ENCODE data around the gene SKA3.
A peak's percentile ranks its signal among the peaks of the same experiment; 100 is the strongest.

SKA3 gene

DNA sequence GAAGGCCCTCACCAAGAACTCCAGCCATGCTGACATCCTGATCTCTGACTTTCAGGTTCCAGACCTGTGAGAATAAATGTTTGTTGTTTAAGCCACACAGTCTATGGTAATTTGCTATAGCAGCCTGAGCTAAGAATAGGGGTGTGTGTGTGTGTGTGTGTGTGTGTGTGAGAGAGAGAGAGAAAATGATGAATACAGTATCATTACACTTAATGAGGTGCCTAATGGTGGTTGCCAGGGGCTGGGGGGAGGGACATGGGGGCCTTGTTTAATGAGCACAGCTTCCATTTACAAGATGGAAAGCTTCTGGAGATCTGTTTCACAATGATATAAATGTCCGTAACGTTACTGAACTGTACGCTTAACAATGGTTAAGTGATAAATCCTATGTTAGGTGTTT, 61.1 kb downstream of the SKA3 start:
- no peak for DNase-seq (ENCODE audit: low read depth)

GRCh38 chr13:21111546-21111945, 64.8 kb downstream of the SKA3 start:
- no peak for DNase-seq (ENCODE audit: low read depth)

GRCh38 chr13:21109168-21109567, 67.2 kb downstream of the SKA3 start:
- DNase-seq (ENCODE audit: low read depth) = no peak

DNA sequence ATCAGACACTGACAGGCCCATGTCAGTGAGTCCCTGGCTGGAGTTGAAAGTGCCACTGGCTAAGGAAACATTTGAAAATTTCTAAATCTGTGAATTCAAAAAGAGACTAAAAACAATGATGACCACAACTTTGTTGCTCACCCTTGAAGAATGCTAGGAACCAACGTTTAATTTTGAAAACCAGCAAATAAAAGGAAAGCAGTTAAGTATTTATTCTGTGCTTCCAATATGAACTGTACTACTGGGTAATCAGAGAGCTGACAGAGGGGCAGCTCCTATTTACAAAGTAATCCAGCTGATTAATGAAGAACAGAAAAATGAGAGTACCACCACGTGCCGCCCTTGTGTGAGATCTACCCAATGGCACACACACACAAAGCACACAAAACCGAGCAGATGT, 70.3 kb downstream of the SKA3 start:
- peak; percentile 80 for DNase-seq (ENCODE audit: low read depth)

DNA sequence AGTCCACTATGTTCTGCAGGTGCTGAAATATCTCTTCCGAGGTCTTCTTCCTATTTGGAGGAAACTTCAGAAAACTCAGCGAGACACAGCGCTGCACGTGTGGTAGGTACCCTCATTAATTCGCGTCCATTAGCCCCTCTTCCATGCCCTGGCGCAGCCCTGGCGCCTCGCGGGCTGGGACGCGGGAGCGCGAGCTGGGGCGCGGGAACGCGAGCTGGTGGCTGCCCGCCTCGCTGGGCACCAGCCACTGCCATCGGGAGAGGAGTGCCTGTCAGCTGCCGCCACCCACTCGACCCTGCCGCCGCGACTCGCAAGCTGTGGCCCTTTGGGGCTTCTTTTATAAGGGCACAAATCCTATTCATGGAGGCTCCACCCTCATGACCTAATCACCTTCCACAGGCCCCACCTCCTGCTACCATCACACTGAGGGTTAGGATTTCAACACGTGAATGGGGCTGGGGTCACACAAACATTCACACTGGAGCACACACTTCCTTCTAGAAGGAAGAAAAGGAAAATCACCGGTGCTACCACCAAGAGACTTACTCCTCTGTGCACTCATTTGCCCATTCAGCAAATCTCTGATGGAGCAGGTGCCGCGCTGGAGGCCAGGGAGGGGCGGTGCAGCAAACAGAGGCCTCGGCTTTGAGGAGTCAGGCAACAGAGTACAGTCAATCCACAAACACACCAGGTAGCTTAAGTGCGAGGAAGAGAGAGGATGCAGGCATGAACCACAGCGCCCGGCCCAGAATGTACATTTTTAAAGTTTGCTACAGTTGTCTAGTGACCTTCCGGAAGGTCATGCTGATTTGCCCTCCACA, 71.9 kb downstream of the SKA3 start:
- no peak for DNase-seq (ENCODE audit: low read depth)

Measured in EH (cell line).